ENCODE results near the gene SORCS2.

The SORCS2 gene

DNA sequence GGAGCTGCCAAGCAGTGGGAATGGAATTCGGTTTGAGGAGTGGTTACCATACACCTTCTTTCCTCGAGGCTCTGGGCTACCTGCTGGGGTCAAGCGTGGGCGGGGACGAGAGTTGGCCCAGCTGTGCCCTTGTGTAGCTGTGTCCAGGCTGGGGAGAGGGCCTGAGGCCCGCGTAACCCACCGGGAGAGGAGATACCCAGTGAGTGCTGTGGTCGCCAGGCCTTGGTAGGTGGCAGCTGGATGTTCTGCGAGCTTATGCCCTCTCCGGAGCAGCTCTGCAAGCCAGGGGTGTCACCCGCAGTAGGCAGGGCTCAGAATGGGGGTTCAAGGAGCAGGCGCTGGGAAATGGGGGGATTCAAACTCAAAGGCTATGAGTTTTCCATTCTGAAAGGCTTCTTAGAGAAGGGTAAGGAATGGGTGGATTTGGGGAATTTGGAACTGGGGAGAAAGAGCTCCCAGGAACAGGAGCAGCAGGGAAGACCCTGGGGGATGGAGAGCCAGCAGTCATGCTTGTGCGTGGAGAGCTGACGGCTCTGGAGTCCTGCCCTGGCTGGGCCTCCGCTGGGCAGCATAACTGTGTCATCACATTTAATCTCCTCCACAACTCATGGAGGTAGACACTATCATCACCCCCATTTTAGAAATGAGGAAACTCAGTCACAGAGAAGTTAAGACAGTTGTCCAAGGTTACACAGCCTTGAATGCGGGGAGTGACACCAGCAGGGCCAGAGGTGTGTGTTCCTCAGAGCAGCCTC, 117.5 kb downstream of the SORCS2 start:
- Mint-ChIP-seq H3K4me3 (no peak overlapping the region), H3K9me3 (no peaks in the 10 kb centered on the region), H3K36me3 (ENCODE audit: low read depth) (no peaks in the 10 kb centered on the region), H3K27me3 (peaks cover 5% of the 10 kb centered on the region), H3K27ac (no peak overlapping the region), H3K4me1 (ENCODE audit: low read depth) (no peaks in the 10 kb centered on the region)
- DNase-seq, result no peak

DNA sequence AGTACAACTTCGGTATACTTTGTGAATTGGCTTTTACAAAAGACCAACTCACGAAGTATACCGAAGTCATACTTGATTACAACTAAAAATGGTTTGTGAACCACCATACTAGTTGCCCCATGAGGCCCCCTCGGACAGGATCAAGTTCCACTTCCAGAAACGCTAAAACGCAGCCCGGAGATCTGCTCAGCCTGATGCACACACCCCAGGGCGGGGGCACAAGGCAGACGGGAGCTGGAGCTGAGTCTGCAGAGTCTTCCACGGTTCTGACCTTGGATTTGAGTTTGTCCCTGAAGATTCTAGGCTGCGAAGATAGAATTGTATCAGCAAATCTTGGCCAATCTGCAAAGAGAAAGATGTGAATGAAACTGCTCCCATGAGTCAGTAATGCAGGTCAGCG, 118.1 kb downstream of the SORCS2 start:
- no peak overlapping the region for H3K27ac Mint-ChIP-seq
- no peak overlapping the region for H3K4me3 Mint-ChIP-seq
- no peaks in the 10 kb centered on the region for H3K9me3 Mint-ChIP-seq
- H3K27me3 Mint-ChIP-seq, result peaks cover 5% of the 10 kb centered on the region
- H3K36me3 Mint-ChIP-seq (ENCODE audit: low read depth), result no peaks in the 10 kb centered on the region
- DNase-seq, result no peak
- H3K4me1 Mint-ChIP-seq (ENCODE audit: low read depth), result no peaks in the 10 kb centered on the region

DNA sequence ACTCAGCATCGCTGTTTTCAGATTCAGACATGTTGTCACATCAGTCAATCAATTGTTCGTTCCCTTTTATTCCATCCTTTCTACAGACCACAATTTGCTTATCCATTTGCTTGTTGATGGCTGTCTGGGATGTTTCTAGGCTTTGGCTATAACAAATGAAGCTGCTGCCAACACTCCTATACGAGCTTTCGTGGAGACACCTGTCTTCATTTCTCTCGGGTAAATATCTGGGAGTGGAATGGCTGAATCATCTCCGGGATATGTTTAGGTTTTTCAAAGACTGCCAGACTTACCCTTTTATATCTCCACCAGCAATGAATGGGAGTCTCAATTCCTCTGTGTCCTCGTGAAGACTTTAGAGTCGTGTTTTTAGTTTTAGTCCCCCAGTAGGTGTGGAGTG, 118.9 kb downstream of the SORCS2 start:
- Mint-ChIP-seq H3K36me3 (ENCODE audit: low read depth) (no peaks in the 10 kb centered on the region), H3K4me3 (no peak overlapping the region), H3K27me3 (peaks cover 5% of the 10 kb centered on the region), H3K4me1 (ENCODE audit: low read depth) (no peaks in the 10 kb centered on the region), H3K27ac (no peak overlapping the region), H3K9me3 (no peaks in the 10 kb centered on the region)
- DNase-seq, result no peak

DNA sequence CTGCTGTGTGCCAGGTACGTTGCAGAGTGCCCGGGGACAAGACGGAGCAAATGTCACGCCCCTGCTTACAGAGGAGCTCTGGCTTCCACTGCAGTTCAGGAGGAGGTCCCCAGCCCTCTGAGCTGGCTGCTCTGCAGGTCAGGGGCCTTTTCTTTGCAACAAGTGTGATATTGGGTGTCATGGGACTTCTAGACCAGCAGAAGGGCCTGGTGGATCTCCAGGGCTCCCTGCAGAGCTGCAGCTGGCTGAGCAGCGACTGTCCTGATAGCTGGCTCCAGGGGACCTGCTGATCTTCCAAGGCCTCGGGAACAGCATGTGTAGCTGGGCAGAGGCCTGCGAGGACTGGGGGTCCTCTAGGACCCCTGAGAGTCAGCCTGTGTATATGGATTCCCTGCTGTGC, 120.4 kb downstream of the SORCS2 start:
- no peaks in the 10 kb centered on the region for H3K4me1 Mint-ChIP-seq (ENCODE audit: low read depth)
- DNase-seq, result no peak
- H3K4me3 Mint-ChIP-seq, result no peak overlapping the region
- peaks cover 2% of the 10 kb centered on the region for H3K27me3 Mint-ChIP-seq
- no peak overlapping the region for H3K27ac Mint-ChIP-seq
- H3K36me3 Mint-ChIP-seq (ENCODE audit: low read depth), result no peaks in the 10 kb centered on the region
- H3K9me3 Mint-ChIP-seq, result no peaks in the 10 kb centered on the region

DNA sequence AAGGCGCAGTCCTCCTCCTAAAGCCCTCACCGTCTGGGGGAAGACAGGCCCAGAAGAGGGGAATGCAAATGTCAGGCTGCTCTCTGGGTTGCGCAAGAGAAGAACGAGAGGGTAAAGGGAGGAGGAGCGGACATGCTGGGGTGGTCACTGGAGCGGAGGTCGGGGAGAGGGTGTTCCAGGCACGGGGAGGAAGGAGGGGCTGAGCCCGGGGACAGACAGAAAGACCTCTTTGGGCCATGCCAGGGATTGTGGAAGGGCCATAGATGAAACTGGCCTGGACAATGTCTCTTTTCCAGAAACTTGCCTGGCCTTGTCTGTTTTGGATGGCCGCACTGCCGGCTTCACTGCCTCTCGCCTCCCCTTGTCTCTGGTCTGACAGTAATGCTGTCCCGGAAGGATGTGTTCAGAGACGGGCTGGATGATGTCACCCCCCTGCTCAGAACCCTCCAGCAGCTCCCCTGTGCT, 121.0 kb downstream of the SORCS2 start:
- Mint-ChIP-seq H3K27me3 (no peaks in the 10 kb centered on the region), H3K36me3 (ENCODE audit: low read depth) (no peaks in the 10 kb centered on the region), H3K4me3 (no peak overlapping the region), H3K4me1 (ENCODE audit: low read depth) (no peaks in the 10 kb centered on the region), H3K9me3 (peaks cover 2% of the 10 kb centered on the region), H3K27ac (no peak overlapping the region)
- DNase-seq, result no peak

DNA sequence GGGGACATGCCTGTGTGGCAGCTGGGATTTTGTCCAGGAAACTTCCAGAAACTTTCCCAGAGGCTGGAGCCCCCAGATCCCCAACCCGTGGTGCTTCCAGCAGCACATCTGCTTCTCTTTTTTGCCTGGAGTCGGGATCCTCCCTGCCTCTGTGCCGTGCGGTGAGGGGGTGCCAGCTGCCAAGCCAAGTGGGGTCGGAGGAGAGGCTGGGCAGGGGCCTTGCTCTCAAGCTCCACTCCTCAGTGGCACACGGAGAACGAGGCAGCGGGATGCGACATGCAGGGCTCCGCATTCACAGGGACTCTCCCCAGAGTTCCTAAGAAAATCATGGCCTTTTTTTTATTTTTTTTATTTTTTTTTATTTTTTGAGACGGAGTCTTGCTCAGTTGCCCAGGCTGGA, 121.7 kb downstream of the SORCS2 start:
- Mint-ChIP-seq H3K4me1 (ENCODE audit: low read depth) (no peaks in the 10 kb centered on the region), H3K4me3 (no peak overlapping the region), H3K9me3 (peaks cover 8% of the 10 kb centered on the region), H3K27ac (no peak overlapping the region), H3K36me3 (ENCODE audit: low read depth) (no peaks in the 10 kb centered on the region), H3K27me3 (no peaks in the 10 kb centered on the region)
- no peak for DNase-seq

DNA sequence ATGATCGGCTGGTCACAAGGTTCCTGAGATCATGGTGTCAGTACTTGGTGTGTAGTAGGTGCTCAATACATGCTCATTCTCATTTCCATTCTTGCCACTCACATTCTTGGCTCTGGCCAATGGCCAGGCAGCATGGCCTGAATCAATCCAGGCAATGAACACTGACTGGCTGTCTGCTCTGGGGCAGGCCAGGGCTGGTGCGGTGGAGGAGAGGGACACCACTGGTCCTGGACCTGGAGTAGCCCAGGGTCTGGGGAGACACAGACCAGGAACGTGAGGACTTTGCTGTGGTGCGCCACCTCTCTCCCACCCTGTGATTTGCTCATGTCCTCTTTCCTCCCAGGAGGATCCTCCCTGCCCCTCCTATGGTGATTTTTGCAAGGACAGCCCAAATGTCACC, 122.9 kb downstream of the SORCS2 start:
- Mint-ChIP-seq H3K9me3 (peaks cover 11% of the 10 kb centered on the region), H3K4me3 (no peak overlapping the region), H3K4me1 (ENCODE audit: low read depth) (no peaks in the 10 kb centered on the region), H3K27ac (no peak overlapping the region), H3K36me3 (ENCODE audit: low read depth) (no peaks in the 10 kb centered on the region), H3K27me3 (no peaks in the 10 kb centered on the region)
- DNase-seq, result no peak

DNA sequence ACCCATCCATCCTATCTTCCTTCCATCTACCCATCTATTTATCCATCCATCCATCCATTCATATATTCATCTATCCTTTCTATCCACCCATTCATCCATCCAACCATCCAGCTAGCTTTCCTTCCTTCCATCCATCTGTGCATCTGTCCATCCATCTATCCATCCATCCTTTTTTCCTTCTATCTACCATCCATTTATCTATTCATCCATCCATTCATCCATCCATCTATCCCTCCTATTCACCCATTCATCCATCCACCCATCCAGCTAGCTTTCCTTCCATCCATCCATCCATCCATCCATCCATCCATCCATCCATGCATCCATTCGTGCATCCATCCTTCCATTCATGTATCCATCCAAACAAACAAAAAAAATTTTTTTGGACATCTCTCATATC, 123.6 kb downstream of the SORCS2 start:
- Mint-ChIP-seq H3K36me3 (ENCODE audit: low read depth) (no peaks in the 10 kb centered on the region), H3K27ac (no peak overlapping the region)

DNA sequence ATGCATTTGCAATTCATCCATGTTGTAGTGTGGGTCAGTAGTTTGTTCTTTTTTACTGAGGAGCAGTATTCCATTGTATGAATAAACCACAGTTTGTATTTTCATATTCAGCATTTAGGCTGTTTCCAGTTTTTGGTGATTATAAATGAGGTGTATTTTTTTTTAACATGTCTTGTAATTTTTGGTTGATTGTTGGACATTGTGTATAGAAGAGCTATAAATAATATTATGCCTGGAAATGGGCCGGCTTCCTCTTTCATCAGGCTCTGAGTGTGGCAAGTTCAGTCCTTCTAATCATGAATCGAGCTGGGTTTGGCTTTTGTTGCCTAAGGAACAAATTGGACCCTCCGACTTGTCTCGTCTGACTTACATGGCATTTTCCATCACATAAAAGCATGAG, 126.7 kb downstream of the SORCS2 start:
- no peak for DNase-seq
- Mint-ChIP-seq H3K27me3 (no peaks in the 10 kb centered on the region), H3K36me3 (ENCODE audit: low read depth) (no peaks in the 10 kb centered on the region), H3K9me3 (peaks cover 16% of the 10 kb centered on the region), H3K4me3 (no peak overlapping the region), H3K27ac (no peak overlapping the region), H3K4me1 (ENCODE audit: low read depth) (no peaks in the 10 kb centered on the region)

More for the DNA sequence above, 123.6 kb downstream of the SORCS2 start:
- Mint-ChIP-seq H3K9me3 (peaks cover 12% of the 10 kb centered on the region), H3K4me3 (no peak overlapping the region), H3K4me1 (ENCODE audit: low read depth) (no peaks in the 10 kb centered on the region), H3K27me3 (no peaks in the 10 kb centered on the region)
- DNase-seq, result no peak

DNA sequence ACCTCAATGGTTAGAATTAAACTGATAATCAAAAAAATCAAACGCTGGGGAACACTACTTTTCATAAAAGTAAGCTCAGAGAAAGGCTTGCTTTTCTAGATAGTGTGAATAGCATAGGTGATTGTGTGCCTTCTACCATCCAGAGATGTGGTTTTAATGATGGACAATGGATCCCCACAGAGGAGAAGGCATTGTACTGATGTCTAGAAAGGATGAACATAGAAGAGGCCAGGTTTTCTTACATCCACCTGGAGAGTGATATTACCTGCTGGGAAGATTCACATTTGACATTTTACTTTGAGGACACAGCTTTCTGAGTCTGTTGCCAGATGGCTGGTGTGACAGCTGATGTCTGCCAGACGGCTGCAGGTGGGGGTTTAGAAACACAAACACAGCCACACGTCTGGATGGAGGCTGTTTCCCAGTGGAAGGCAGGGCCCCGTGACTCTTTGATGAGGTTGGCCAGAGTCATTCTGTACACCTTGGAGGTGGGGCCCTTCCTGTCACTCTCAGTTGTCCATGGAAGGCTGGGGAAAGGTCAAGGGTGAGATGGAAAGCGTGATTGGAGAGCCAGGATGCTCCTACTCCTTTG, 128.0 kb downstream of the SORCS2 start:
- peaks cover 2% of the 10 kb centered on the region for H3K4me1 Mint-ChIP-seq (ENCODE audit: low read depth)
- H3K4me3 Mint-ChIP-seq, result no peak overlapping the region
- no peak overlapping the region for H3K27ac Mint-ChIP-seq
- DNase-seq, result no peak
- H3K36me3 Mint-ChIP-seq (ENCODE audit: low read depth), result no peaks in the 10 kb centered on the region
- H3K9me3 Mint-ChIP-seq, result peaks cover 16% of the 10 kb centered on the region
- H3K27me3 Mint-ChIP-seq, result no peaks in the 10 kb centered on the region

DNA sequence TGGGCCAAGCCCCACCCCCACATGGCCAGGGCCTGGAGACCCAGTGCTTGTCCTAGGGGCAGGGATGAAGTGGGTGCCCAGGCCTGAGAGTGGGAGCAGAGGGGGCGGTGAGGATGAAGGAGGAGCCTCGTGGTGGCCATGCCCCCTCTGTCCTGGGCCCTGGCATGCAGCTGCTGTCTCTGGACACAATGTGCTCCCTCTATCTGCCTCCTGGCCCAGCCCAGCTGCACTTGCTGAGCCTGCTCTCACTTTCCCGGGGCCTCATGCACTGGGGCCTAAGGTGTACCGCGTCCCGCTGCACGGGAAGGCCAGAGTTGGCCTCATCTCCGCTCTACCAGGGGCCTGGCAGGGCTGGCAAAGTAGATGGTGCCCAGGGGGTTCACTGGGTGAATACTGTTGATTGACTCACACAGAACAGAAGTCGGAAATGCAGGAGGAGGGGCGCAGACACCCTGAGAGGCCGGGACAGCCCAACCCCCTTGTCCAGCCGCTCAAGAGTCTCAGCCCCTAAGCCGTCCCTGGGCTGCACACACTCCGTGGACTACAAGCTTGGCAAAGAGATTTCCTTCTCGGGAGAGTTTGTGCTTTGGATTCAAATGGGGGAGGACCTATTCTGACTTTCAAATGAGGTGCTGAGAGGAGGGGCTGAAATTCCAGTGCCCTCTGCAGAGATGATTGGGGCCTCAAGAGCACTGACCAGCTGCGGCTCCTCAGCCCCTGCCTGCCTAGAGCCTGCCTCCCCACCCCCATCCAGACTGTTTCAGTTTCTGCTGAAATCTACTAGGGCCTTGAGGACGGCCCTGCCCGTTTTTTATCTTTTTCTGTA, 130.0 kb downstream of the SORCS2 start:
- DNase-seq, result no peak
- no peak overlapping the region for H3K4me3 Mint-ChIP-seq
- no peak overlapping the region for H3K27ac Mint-ChIP-seq
- H3K27me3 Mint-ChIP-seq, result peaks cover 4% of the 10 kb centered on the region
- peaks cover 16% of the 10 kb centered on the region for H3K9me3 Mint-ChIP-seq
- no peaks in the 10 kb centered on the region for H3K36me3 Mint-ChIP-seq (ENCODE audit: low read depth)
- H3K4me1 Mint-ChIP-seq (ENCODE audit: low read depth), result peaks cover 2% of the 10 kb centered on the region

DNA sequence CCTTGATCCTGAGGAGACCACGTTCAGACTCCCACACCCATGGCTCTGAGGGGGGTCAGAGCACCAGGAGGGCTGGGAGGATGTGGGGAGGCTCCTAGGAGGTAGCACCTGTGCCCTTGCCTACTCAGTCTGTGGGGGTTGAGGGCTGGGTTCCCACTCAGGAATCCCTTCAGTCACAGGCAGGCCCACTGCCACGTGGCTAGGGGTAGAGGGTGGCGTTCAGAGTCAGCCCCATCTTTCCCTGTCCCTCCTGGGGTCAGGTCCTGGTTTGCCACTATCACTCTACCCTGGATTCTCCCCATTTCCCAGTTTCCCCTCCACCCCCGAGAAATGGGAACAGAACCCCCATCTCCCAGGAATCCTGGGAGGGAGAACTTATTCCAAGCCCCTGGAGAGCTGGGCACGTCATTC, 131.1 kb downstream of the SORCS2 start:
- Mint-ChIP-seq H3K4me3 (no peak overlapping the region), H3K4me1 (ENCODE audit: low read depth) (peaks cover 2% of the 10 kb centered on the region), H3K36me3 (ENCODE audit: low read depth) (no peaks in the 10 kb centered on the region), H3K27ac (no peak overlapping the region), H3K9me3 (peaks cover 14% of the 10 kb centered on the region), H3K27me3 (peaks cover 4% of the 10 kb centered on the region)
- no peak for DNase-seq

DNA sequence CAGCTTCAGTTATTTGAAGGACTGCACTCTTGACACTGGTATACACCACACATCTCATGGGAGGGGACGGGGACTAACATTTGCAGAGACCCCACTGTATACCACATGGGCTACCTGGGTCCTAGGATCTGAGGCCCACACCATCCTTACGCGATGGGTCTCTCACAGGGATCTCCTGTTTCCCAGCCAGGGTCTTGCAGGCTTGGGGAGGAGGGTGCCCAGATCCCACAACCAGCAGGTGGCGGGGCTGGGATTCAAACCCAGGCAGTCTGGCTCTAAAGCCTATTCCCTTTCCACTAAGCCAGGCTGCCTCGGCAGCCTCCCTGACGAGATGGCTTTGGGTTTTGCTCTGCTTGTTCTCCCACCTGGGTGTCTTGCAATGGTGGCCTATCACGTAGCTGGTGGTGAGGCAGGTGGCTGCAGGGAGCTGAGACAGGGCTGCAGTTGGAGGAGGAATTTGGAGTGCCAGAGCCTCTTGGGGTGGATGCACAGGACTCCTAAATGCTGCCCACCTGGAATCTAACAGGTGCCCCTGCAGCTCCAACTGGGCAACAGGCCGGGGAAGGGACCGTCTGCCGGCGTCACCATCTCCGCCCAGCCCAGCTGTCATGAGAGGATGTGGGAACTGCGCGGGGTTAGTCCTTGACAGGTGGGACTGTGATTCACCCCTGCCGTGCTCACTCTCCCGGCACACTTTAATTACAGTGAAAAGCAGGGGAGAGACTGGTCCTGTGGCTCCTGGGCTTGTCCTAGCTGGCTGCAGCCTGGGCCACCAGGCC, 131.7 kb downstream of the SORCS2 start:
- Mint-ChIP-seq H3K27ac (no peak overlapping the region), H3K27me3 (peaks cover 4% of the 10 kb centered on the region), H3K9me3 (peaks cover 8% of the 10 kb centered on the region), H3K36me3 (ENCODE audit: low read depth) (no peaks in the 10 kb centered on the region), H3K4me1 (ENCODE audit: low read depth) (peaks cover 2% of the 10 kb centered on the region), H3K4me3 (no peak overlapping the region)
- DNase-seq, result no peak

DNA sequence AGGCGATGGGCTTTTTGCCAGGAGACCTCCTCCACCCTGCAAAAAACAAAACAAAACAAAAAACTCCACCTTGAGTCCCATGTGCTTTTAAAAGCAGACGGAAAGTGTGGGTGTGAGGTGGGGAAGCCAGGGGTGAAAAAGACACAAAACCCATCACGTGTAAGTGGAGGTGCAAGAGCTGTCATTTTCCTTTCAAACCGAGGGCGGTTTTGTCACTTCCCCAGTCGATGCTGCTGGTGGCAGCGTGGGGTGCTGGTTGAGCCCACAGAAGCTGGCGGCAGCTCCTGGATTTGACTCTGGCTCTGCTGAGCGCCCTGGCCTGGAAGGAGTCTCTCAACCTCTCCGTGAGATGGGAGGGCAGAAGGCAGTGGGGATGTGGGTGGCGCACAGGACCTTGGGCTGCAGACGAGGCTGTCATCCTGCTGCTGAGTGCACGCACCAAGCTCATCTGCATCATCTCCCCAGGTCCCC, 132.3 kb downstream of the SORCS2 start:
- H3K9me3 Mint-ChIP-seq, result peaks cover 5% of the 10 kb centered on the region
- peaks cover 4% of the 10 kb centered on the region for H3K27me3 Mint-ChIP-seq
- no peak for DNase-seq
- no peak overlapping the region for H3K4me3 Mint-ChIP-seq
- peaks cover 2% of the 10 kb centered on the region for H3K4me1 Mint-ChIP-seq (ENCODE audit: low read depth)
- H3K27ac Mint-ChIP-seq, result no peak overlapping the region
- H3K36me3 Mint-ChIP-seq (ENCODE audit: low read depth), result no peaks in the 10 kb centered on the region
